Type B pancreatic cell (in vitro differentiated cells): ENCODE results near the gene GABPA. TPM values are rescaled to one million over a fixed set of nuclear protein-coding genes. Genes with fewer than 3 reads are reported as not detected.

Experiments used
- DNase-seq: peaks from one replicate; pipeline ENCODE4 v3.0.0; 2021; ENCODE audit warnings: mixed read lengths; ENCODE audit not compliant: unreplicated experiment; ENCODE audit errors: extremely low spot score
- H3K27ac Mint-ChIP-seq: 2 replicates; pipeline ENCODE4 v1.8.0; 2021; ENCODE audit warnings: mild to moderate bottlenecking, mixed read lengths
- H3K27me3 Mint-ChIP-seq: 2 replicates; pipeline ENCODE4 v1.8.0; 2021; ENCODE audit warnings: mixed read lengths
- H3K36me3 Mint-ChIP-seq: 2 replicates; pipeline ENCODE4 v1.8.0; 2021; ENCODE audit warnings: mixed read lengths
- H3K4me1 Mint-ChIP-seq: one replicate; pipeline ENCODE4 v1.8.0; 2021; ENCODE audit warnings: mixed read lengths; ENCODE audit not compliant: unreplicated experiment
- H3K4me3 Mint-ChIP-seq: 2 replicates; pipeline ENCODE4 v1.8.0; 2021; ENCODE audit warnings: mild to moderate bottlenecking, mixed read lengths
- H3K9me3 Mint-ChIP-seq: 2 replicates; pipeline ENCODE4 v1.8.0; 2021; ENCODE audit warnings: mixed read lengths
- total RNA-seq: library from RNA; stranded (reverse); gene quantifications from 2 replicates; pipeline ENCODE4 v1.2.1, GENCODE V29; 2021; ENCODE audit warnings: low replicate concordance
- TF ChIP-seq, protein P1 (sequence below): fragments of 200-600 bp; sonication (generic); conservative IDR thresholded peaks from 2 replicates; pipeline ENCODE4 v1.5.0; 2021; ENCODE audit warnings: antibody characterized with exemption, mild to moderate bottlenecking

Gene GABPA
- total RNA-seq, 1 donor from 2014 or later = 26.4 TPM

DNA sequence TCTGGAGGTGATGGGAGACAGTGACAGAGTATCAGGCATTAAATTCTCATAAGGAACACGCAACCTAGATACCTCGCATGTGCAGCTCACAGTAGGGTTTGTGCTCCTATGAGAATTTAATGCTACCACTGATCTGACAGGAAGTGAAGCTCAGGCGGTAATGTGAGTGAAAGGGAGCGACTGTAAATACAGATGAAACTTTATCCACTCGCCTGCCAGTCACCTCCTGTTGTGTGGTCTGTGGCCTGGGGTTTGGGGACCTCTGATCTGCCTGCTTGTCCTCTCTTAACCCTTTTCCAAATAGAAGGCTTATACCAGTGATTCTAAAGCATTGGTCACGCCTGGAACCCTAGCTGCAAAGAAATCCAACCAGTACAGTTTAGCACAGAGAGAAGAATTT, 15.3 kb downstream of the GABPA start:
- Mint-ChIP-seq H3K4me1 (peaks cover 4% of the 10 kb centered on the region), H3K27ac (no peak overlapping the region), H3K27me3 (no peaks in the 10 kb centered on the region), H3K36me3 (peaks cover 21% of the 10 kb centered on the region), H3K4me3 (no peak overlapping the region), H3K9me3 (peaks cover 5% of the 10 kb centered on the region)
- no peak for DNase-seq
- TF ChIP-seq, protein P1, sequence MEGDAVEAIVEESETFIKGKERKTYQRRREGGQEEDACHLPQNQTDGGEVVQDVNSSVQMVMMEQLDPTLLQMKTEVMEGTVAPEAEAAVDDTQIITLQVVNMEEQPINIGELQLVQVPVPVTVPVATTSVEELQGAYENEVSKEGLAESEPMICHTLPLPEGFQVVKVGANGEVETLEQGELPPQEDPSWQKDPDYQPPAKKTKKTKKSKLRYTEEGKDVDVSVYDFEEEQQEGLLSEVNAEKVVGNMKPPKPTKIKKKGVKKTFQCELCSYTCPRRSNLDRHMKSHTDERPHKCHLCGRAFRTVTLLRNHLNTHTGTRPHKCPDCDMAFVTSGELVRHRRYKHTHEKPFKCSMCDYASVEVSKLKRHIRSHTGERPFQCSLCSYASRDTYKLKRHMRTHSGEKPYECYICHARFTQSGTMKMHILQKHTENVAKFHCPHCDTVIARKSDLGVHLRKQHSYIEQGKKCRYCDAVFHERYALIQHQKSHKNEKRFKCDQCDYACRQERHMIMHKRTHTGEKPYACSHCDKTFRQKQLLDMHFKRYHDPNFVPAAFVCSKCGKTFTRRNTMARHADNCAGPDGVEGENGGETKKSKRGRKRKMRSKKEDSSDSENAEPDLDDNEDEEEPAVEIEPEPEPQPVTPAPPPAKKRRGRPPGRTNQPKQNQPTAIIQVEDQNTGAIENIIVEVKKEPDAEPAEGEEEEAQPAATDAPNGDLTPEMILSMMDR = no peak

DNA sequence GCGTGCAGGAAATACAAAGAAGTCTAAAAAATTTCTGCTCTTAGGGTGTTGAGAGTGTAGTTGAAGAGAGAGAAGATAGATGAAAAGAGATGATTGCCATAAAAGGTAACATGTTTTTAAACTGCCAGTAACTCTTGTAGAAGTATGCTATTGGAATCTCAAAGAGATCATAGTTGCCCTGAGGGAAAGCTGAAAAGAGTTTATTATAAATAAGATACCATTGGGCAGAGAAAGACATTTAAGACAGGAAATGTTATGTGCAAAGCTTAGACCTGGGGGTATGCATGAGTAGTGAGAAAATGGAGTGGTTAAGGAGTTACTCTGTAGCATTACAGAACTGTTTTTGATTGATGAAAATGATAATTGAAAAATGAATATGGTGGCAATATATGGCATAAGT, 17.6 kb downstream of the GABPA start:
- TF ChIP-seq, protein P1 = no peak
- no peak for DNase-seq
- peak overlapping the region; percentile 51 for H3K4me3 Mint-ChIP-seq
- H3K36me3 Mint-ChIP-seq = peaks cover 33% of the 10 kb centered on the region
- H3K27ac Mint-ChIP-seq = peak overlapping the region; percentile 72
- H3K27me3 Mint-ChIP-seq = no peaks in the 10 kb centered on the region
- H3K4me1 Mint-ChIP-seq = peaks cover 4% of the 10 kb centered on the region
- peaks cover 5% of the 10 kb centered on the region for H3K9me3 Mint-ChIP-seq

DNA sequence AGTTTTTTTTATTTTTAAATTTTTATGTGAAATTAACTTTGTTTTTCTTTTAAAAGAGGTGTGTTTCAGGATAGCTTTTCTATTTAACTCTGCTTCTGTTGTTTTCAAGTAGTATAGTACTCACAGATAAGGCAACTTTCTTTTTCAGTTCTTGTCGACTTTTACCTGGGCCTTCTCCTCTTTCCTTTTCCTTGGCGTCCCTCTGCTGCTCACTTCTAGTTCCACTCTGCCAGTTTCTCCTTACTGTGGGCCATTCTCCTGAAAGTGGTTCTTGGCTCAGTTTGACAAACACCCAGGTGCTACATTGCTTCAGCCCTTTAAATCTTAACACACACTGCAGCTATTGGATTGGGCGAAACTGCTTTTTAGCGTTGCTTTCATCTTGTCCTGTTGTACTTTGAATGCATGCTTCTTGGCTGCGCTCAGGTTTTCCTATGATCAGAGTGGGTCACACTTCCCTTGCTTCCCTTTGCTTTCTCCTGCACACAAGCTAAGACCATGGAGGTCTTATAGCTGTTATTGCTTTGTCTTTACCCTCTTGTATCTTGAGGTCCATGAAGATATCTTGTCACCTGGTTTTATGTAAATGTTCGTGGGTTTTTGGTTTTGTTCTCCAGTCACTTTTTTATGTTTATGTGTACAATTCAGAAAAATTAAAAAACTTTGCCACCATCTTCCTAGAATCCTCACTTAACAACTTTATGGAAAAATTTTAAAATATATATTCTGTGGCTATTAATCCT, 21.6 kb downstream of the GABPA start:
- Mint-ChIP-seq H3K27ac (no peak overlapping the region), H3K9me3 (peaks cover 5% of the 10 kb centered on the region), H3K27me3 (no peaks in the 10 kb centered on the region), H3K4me1 (no peaks in the 10 kb centered on the region), H3K4me3 (no peak overlapping the region), H3K36me3 (peaks cover 45% of the 10 kb centered on the region)
- TF ChIP-seq, protein P1 = no peak
- DNase-seq = no peak

DNA sequence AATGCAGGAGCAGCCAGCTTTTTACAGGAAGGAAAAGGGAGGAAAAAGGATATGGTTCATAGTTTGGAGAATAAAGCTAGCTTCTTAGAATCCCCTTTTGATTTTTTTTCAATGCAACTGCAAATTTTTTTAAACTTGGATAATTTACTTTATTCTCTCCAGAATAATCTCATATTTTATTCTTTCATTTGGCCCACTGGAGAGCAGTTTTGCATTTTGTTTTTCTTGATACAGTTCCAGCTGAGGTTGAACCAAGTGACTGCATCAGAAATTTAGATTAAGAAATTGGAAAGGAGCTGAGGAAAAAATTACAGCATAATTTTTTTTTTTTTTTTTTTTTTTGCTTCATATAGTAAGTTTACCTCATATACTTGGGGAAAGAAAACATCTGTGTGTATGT, 22.8 kb downstream of the GABPA start:
- Mint-ChIP-seq H3K27me3 (no peaks in the 10 kb centered on the region), H3K36me3 (peaks cover 38% of the 10 kb centered on the region)

GRCh38 chr21:25759573-25759972, 24.8 kb downstream of the GABPA start:
- no peaks in the 10 kb centered on the region for H3K9me3 Mint-ChIP-seq
- H3K27me3 Mint-ChIP-seq = no peaks in the 10 kb centered on the region
- no peak for DNase-seq
- H3K27ac Mint-ChIP-seq = no peak overlapping the region
- no peaks in the 10 kb centered on the region for H3K4me1 Mint-ChIP-seq
- no peak overlapping the region for H3K4me3 Mint-ChIP-seq
- TF ChIP-seq, protein P1 = no peak
- peaks cover 35% of the 10 kb centered on the region for H3K36me3 Mint-ChIP-seq

More for the DNA sequence above, 22.8 kb downstream of the GABPA start:
- TF ChIP-seq, protein P1 = no peak
- no peaks in the 10 kb centered on the region for H3K4me1 Mint-ChIP-seq
- H3K4me3 Mint-ChIP-seq = no peak overlapping the region
- H3K9me3 Mint-ChIP-seq = peaks cover 2% of the 10 kb centered on the region
- no peak for DNase-seq
- H3K27ac Mint-ChIP-seq = no peak overlapping the region
